MM.1S (cell line): ENCODE results near the gene FOXO6.

ENCODE experiments used
- CTCF ChIP-seq: fragments of 300-600 bp; sonication (generic); IDR thresholded peaks from 2 replicates; pipeline ENCODE4 v1.5.1; 2016; ENCODE audit warnings: antibody characterized with exemption, low read length, mixed read lengths
- EZH2phosphoT487 ChIP-seq: fragments of 300-600 bp; sonication (generic); IDR thresholded peaks from 2 replicates; pipeline ENCODE4 v1.6.1; 2018; ENCODE audit warnings: antibody characterized with exemption, low read length

- no peak for TF ChIP-seq EZH2phosphoT487
- TF ChIP-seq CTCF, result no peak
Measured at GRCh38 chr1:41370756-41371420, 9.7 kb downstream of the FOXO6 start.
